HepG2 (cell line): ENCODE measurements around the gene KIAA0825.

Experiments
- EZH2 ChIP-seq: conservative IDR thresholded peaks from 2 replicates; pipeline ENCODE4 v1.6.1; 2012; ENCODE audit warnings: mild to moderate bottlenecking, low read depth, low read length, moderate library complexity
- FOXA3 ChIP-seq: IDR thresholded peaks from 2 replicates; pipeline ENCODE4 v1.6.1; 2016; ENCODE audit warnings: missing genetic modification reagents, missing compliant biosample characterization
- MAZ ChIP-seq, 2 experiments: sonication (generic) in 1 of 2; formaldehyde crosslinking in 1 of 2; IDR thresholded peaks; 2 replicates each; pipeline versions ENCODE4 v1.5.0 to v1.6.1; 2012 to 2020; ENCODE audit warnings: low read depth in 2 of 2, mild to moderate bottlenecking in 2 of 2, borderline replicate concordance in 1 of 2, improper control_type of control experiment in 1 of 2, low read length in 1 of 2, missing genetic modification reagents in 1 of 2, moderate library complexity in 1 of 2
- MYNN ChIP-seq: sonication (generic); formaldehyde crosslinking; IDR thresholded peaks from 2 replicates; pipeline ENCODE4 v1.4.0; 2020; ENCODE audit warnings: mild to moderate bottlenecking, low read depth, missing genetic modification reagents
- NFRKB ChIP-seq: fragments of 450-650 bp; IDR thresholded peaks from 2 replicates; pipeline ENCODE4 v1.6.1; 2017
- PATZ1 ChIP-seq: sonication (generic); formaldehyde crosslinking; IDR thresholded peaks from 2 replicates; pipeline ENCODE4 v1.4.0; 2020; ENCODE audit warnings: missing genetic modification reagents
- POGK ChIP-seq: sonication (generic); formaldehyde crosslinking; conservative IDR thresholded peaks from 2 replicates; pipeline ENCODE4 v1.8.0; 2022; ENCODE audit warnings: mild to moderate bottlenecking, moderate library complexity, missing genetic modification reagents
- SIN3A ChIP-seq: IDR thresholded peaks from 2 replicates; pipeline ENCODE4 v1.6.1; 2011; ENCODE audit warnings: low read depth, mild to moderate bottlenecking, control low read depth, low read length, borderline replicate concordance
- ZFP1 ChIP-seq: IDR thresholded peaks from 2 replicates; pipeline ENCODE4 v1.6.1; 2016
- ZNF12 ChIP-seq: sonication (generic); formaldehyde crosslinking; IDR thresholded peaks from 2 replicates; pipeline ENCODE4 v1.5.0; 2020; ENCODE audit warnings: missing genetic modification reagents
- ZNF230 ChIP-seq: sonication (generic); formaldehyde crosslinking; IDR thresholded peaks from 2 replicates; pipeline ENCODE4 v1.4.0; 2020; ENCODE audit warnings: mild to moderate bottlenecking, missing genetic modification reagents
- ZNF362 ChIP-seq: sonication (generic); formaldehyde crosslinking; IDR thresholded peaks from 2 replicates; pipeline ENCODE4 v1.4.0; 2020; ENCODE audit warnings: missing genetic modification reagents, mild to moderate bottlenecking, borderline replicate concordance
- ZNF589 ChIP-seq: sonication (generic); formaldehyde crosslinking; conservative IDR thresholded peaks from 2 replicates; pipeline ENCODE4 v1.8.0; 2022; ENCODE audit warnings: mild to moderate bottlenecking, moderate library complexity, missing genetic modification reagents

GRCh38 chr5:94157704-94158539, 460.5 kb downstream of the KIAA0825 start:
- TF ChIP-seq FOXA3 (CRISPR knock-in tag) = no peak
- TF ChIP-seq PATZ1 (CRISPR knock-in tag) = no peak
- TF ChIP-seq MAZ (IDR thresholded peaks at IDR 0.05; ENCODE audit: borderline replicate concordance, low read depth, low read length) = no peak
- no peak for TF ChIP-seq MAZ (CRISPR knock-in tag; IDR thresholded peaks at IDR 0.05; ENCODE audit: low read depth)
- TF ChIP-seq NFRKB = no peak
- TF ChIP-seq ZNF589 (CRISPR knock-in tag) = no peak
- no peak for TF ChIP-seq ZNF230 (CRISPR knock-in tag)
- no peak for TF ChIP-seq ZNF12 (CRISPR knock-in tag)
- no peak for TF ChIP-seq ZNF362
- TF ChIP-seq SIN3A = no peak
- no peak for TF ChIP-seq POGK
- TF ChIP-seq MYNN (CRISPR knock-in tag) = no peak
- no peak for TF ChIP-seq ZFP1
- TF ChIP-seq EZH2 = no peak
